Progenitor cell of endocrine pancreas (in vitro differentiated cells): ENCODE measurements around the gene FREM1. TPM values are rescaled to one million over a fixed set of nuclear protein-coding genes. Genes with fewer than 3 reads are reported as not detected.

Source experiments
- DNase-seq: peaks from one replicate; pipeline ENCODE4 v3.0.0; 2021; ENCODE audit warnings: low spot score; ENCODE audit not compliant: unreplicated experiment
- H3K27ac Mint-ChIP-seq: 2 replicates; pipeline ENCODE4 v1.8.0; 2021; ENCODE audit warnings: mild to moderate bottlenecking, moderate library complexity, mixed read lengths
- H3K27me3 Mint-ChIP-seq: 2 replicates; pipeline ENCODE4 v1.8.0; 2021; ENCODE audit warnings: mixed read lengths
- H3K36me3 Mint-ChIP-seq: 2 replicates; pipeline ENCODE4 v1.8.0; 2022; ENCODE audit warnings: mixed read lengths; ENCODE audit not compliant: insufficient read depth
- H3K4me1 Mint-ChIP-seq: 2 replicates; pipeline ENCODE4 v1.8.0; 2021; ENCODE audit warnings: low read depth, mixed read lengths
- H3K4me3 Mint-ChIP-seq: 2 replicates; pipeline ENCODE4 v1.8.0; 2021; ENCODE audit warnings: low read depth, mild to moderate bottlenecking, moderate library complexity, mixed read lengths
- H3K9me3 Mint-ChIP-seq: 2 replicates; pipeline ENCODE4 v1.8.0; 2021; ENCODE audit warnings: low read depth, mixed read lengths
- CTCF ChIP-seq: fragments of 200-600 bp; sonication (generic); IDR thresholded peaks from one replicate; pipeline ENCODE4 v1.5.0; 2021; ENCODE audit warnings: antibody characterized with exemption, mild to moderate bottlenecking; ENCODE audit not compliant: unreplicated experiment
- total RNA-seq: library from RNA; stranded (reverse); gene quantifications from 2 replicates; pipeline ENCODE4 v1.2.1, GENCODE V29; 2021

The FREM1 gene
- total RNA-seq, 1 donor from 2014 or later, result 11.4 TPM

- peaks cover 24% of the 10 kb centered on the region for H3K4me1 Mint-ChIP-seq
- peak overlapping the region; percentile 5 for H3K27ac Mint-ChIP-seq
- H3K36me3 Mint-ChIP-seq, result no peaks in the 10 kb centered on the region
- no peaks in the 10 kb centered on the region for H3K9me3 Mint-ChIP-seq
- DNase-seq, result no peak
- peaks cover 7% of the 10 kb centered on the region for H3K27me3 Mint-ChIP-seq
- no peak for TF ChIP-seq CTCF
- H3K4me3 Mint-ChIP-seq, result peak overlapping the region; percentile 11
Measured at GRCh38 chr9:14906644-14907359, 3.4 kb downstream of the FREM1 start.

- no peak overlapping the region for H3K27ac Mint-ChIP-seq
- no peaks in the 10 kb centered on the region for H3K36me3 Mint-ChIP-seq
- TF ChIP-seq CTCF, result no peak
- H3K9me3 Mint-ChIP-seq, result no peaks in the 10 kb centered on the region
- H3K27me3 Mint-ChIP-seq, result peaks cover 7% of the 10 kb centered on the region
- no peak for DNase-seq
- H3K4me3 Mint-ChIP-seq, result no peak overlapping the region
- H3K4me1 Mint-ChIP-seq, result peaks cover 24% of the 10 kb centered on the region
Measured at GRCh38 chr9:14906000-14906399, 4.2 kb downstream of the FREM1 start.

DNA sequence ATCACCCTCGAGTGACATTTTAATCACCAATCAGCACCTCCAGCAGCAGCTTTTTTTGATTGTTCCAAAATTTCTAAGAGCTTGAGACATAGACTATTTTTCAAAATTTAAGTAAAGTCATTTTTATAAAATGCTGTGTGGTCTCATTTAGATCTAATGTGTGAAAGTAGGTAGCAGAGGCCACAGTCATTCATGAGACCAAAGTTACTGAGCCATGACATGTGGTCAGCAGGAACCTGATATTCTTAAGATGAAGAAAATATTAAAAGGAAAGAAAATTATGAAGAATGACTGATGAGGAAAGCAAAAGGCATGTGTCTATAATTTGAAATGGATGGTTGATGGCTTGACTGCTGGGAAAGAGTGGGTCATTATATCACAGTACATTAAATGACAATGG, 7.2 kb downstream of the FREM1 start:
- H3K4me1 Mint-ChIP-seq, result peaks cover 21% of the 10 kb centered on the region
- no peaks in the 10 kb centered on the region for H3K36me3 Mint-ChIP-seq
- H3K27me3 Mint-ChIP-seq, result peaks cover 7% of the 10 kb centered on the region
- H3K9me3 Mint-ChIP-seq, result no peaks in the 10 kb centered on the region
- DNase-seq, result no peak
- no peak overlapping the region for H3K4me3 Mint-ChIP-seq
- no peak overlapping the region for H3K27ac Mint-ChIP-seq
- TF ChIP-seq CTCF, result no peak

DNA sequence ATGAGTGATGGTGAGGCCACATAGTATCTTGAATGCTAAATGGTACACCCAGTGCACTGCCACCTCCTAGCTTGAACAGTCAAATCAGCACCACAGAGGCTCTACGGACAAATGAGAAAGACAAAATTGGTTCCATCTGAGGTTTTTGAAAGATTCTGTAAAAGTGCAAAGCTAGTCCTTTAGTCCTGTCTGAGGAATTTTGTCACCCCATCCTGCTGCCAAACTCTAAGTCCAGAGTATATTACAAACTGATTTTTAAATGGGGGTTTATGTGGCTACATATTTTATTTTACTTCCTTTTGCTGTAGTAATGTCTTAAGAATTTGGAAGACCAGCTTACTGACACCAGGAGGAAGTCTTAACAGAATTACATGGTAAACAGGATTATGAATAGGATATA, 7.7 kb downstream of the FREM1 start:
- no peak for TF ChIP-seq CTCF
- H3K27ac Mint-ChIP-seq, result no peak overlapping the region
- H3K4me1 Mint-ChIP-seq, result peaks cover 18% of the 10 kb centered on the region
- no peaks in the 10 kb centered on the region for H3K36me3 Mint-ChIP-seq
- no peaks in the 10 kb centered on the region for H3K9me3 Mint-ChIP-seq
- no peak overlapping the region for H3K4me3 Mint-ChIP-seq
- peaks cover 7% of the 10 kb centered on the region for H3K27me3 Mint-ChIP-seq
- no peak for DNase-seq

- Mint-ChIP-seq H3K27me3 (peaks cover 5% of the 10 kb centered on the region), H3K4me3 (no peak overlapping the region), H3K27ac (no peak overlapping the region), H3K9me3 (peaks cover 4% of the 10 kb centered on the region), H3K36me3 (peaks cover 1% of the 10 kb centered on the region), H3K4me1 (peaks cover 1% of the 10 kb centered on the region)
- TF ChIP-seq CTCF, result no peak
- no peak for DNase-seq
Measured at GRCh38 chr9:14899815-14900193, 10.4 kb downstream of the FREM1 start.
